ENCODE measurements around the gene NT5DC3. TPM values are rescaled to one million over a fixed set of nuclear protein-coding genes. Genes with fewer than 3 reads are reported as not detected.

NT5DC3 gene
- total and polyA plus RNA-seq, 2 of the 13 experiments (the other 11 are each of a cell fraction or from before 2014, with no cell fraction given), result 3.2 to 6.6 TPM

DNA sequence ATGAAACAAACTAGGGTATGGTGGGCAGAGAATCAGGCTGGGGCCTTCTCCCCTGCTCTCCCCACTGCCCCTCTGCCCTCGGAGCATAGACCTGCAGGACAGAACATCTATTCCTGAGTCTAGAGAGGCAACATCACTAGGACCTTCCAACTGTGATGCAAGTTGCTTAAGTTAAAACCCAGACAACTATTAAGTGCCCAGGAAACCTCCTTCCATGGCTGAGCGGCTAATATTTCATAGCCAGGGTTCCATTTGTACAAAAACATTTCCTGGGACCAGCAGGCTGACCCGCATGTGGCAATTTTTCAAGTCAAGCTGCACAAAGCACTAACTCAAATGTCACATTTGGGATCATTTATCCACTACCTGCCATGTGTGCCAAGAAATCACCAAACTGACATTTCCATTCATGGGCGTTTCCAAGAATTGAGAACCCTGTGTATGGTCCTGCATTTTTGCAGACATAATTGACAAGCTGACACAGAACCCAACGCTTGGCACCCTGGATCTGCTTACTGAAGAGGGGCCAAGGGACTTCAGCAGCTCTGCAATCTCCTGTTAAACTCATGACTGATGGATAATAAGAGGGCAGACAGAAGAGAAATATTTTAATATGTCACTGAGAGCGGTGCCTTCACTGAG lies 32.7 kb downstream of the NT5DC3 start (continued):
- TF ChIP-seq, protein P1, sequence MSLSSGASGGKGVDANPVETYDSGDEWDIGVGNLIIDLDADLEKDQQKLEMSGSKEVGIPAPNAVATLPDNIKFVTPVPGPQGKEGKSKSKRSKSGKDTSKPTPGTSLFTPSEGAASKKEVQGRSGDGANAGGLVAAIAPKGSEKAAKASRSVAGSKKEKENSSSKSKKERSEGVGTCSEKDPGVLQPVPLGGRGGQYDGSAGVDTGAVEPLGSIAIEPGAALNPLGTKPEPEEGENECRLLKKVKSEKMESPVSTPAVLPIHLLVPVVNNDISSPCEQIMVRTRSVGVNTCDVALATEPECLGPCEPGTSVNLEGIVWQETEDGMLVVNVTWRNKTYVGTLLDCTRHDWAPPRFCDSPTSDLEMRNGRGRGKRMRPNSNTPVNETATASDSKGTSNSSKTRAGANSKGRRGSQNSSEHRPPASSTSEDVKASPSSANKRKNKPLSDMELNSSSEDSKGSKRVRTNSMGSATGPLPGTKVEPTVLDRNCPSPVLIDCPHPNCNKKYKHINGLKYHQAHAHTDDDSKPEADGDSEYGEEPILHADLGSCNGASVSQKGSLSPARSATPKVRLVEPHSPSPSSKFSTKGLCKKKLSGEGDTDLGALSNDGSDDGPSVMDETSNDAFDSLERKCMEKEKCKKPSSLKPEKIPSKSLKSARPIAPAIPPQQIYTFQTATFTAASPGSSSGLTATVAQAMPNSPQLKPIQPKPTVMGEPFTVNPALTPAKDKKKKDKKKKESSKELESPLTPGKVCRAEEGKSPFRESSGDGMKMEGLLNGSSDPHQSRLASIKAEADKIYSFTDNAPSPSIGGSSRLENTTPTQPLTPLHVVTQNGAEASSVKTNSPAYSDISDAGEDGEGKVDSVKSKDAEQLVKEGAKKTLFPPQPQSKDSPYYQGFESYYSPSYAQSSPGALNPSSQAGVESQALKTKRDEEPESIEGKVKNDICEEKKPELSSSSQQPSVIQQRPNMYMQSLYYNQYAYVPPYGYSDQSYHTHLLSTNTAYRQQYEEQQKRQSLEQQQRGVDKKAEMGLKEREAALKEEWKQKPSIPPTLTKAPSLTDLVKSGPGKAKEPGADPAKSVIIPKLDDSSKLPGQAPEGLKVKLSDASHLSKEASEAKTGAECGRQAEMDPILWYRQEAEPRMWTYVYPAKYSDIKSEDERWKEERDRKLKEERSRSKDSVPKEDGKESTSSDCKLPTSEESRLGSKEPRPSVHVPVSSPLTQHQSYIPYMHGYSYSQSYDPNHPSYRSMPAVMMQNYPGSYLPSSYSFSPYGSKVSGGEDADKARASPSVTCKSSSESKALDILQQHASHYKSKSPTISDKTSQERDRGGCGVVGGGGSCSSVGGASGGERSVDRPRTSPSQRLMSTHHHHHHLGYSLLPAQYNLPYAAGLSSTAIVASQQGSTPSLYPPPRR (CRISPR knock-in tag; IDR thresholded peaks at IDR 0.05; ENCODE audit: borderline replicate concordance), result no peak
- TF ChIP-seq ERF (CRISPR knock-in tag; IDR thresholded peaks at IDR 0.05), result no peak
- TF ChIP-seq ZNF891 (CRISPR knock-in tag; IDR thresholded peaks at IDR 0.05), result no peak
- TF ChIP-seq, protein P2, sequence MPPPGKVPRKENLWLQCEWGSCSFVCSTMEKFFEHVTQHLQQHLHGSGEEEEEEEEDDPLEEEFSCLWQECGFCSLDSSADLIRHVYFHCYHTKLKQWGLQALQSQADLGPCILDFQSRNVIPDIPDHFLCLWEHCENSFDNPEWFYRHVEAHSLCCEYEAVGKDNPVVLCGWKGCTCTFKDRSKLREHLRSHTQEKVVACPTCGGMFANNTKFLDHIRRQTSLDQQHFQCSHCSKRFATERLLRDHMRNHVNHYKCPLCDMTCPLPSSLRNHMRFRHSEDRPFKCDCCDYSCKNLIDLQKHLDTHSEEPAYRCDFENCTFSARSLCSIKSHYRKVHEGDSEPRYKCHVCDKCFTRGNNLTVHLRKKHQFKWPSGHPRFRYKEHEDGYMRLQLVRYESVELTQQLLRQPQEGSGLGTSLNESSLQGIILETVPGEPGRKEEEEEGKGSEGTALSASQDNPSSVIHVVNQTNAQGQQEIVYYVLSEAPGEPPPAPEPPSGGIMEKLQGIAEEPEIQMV (CRISPR knock-in tag; IDR thresholded peaks at IDR 0.05; ENCODE audit: low read depth), result no peak
- no peak for TF ChIP-seq BHLHE40 (IDR thresholded peaks at IDR 0.05; ENCODE audit: low read length)
- no peak for TF ChIP-seq ZNF550 (CRISPR knock-in tag; IDR thresholded peaks at IDR 0.05; ENCODE audit: borderline replicate concordance)
- TF ChIP-seq GABPA (IDR thresholded peaks at IDR 0.05; ENCODE audit: low read depth, low read length), result no peak
- no peak for TF ChIP-seq GABPA (CRISPR knock-in tag; IDR thresholded peaks at IDR 0.05; ENCODE audit: low read depth)
- TF ChIP-seq, protein P3, sequence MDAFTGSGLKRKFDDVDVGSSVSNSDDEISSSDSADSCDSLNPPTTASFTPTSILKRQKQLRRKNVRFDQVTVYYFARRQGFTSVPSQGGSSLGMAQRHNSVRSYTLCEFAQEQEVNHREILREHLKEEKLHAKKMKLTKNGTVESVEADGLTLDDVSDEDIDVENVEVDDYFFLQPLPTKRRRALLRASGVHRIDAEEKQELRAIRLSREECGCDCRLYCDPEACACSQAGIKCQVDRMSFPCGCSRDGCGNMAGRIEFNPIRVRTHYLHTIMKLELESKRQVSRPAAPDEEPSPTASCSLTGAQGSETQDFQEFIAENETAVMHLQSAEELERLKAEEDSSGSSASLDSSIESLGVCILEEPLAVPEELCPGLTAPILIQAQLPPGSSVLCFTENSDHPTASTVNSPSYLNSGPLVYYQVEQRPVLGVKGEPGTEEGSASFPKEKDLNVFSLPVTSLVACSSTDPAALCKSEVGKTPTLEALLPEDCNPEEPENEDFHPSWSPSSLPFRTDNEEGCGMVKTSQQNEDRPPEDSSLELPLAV (CRISPR knock-in tag; conservative IDR thresholded peaks at IDR 0.05; ENCODE audit: low read depth), result no peak
- no peak for TF ChIP-seq TOPORS (CRISPR knock-in tag; IDR thresholded peaks at IDR 0.05)
- TF ChIP-seq ZNF678 (CRISPR knock-in tag; IDR thresholded peaks at IDR 0.05), result no peak

Data from HepG2 (cell line).